ENCODE measurements around the gene PTPN1. TPM values are rescaled to one million over a fixed set of nuclear protein-coding genes. Genes with fewer than 3 reads are reported as not detected.

The PTPN1 gene
- total RNA-seq, result 16.4 TPM

DNA sequence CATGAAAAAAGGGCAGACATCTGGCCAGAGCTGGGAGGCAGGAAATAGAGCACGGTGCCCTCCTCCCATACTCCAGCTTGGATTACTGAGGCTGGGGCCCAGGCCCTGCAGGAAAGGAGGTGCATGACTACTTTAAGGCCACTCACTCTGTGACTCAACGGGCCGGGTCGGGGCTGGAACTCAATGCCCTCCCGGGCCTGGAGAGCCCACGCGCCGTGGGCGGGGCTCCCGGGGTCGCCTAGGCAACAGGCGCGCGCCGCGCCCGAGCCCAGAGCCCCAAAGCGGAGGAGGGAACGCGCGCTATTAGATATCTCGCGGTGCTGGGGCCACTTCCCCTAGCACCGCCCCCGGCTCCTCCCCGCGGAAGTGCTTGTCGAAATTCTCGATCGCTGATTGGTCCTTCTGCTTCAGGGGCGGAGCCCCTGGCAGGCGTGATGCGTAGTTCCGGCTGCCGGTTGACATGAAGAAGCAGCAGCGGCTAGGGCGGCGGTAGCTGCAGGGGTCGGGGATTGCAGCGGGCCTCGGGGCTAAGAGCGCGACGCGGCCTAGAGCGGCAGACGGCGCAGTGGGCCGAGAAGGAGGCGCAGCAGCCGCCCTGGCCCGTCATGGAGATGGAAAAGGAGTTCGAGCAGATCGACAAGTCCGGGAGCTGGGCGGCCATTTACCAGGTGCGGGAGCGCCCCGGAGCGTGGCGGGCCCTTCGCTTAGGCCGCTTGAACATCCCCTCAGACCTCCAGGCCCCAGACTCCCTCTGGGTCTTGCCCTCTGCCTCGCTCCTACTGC lies at the start of gene PTPN1:
Gene PTPN1 (plus strand): TSS at position 461 of the 783 bp plus-strand sequence. CDS start 145 bp downstream, at position 606.

Small RNA genes lying within 50 kb of the gene (small RNA-seq; reads per million reads assigned to genes)
- gene COX6CP2 (not detected), gene MIR1302-5 (not detected), gene MIR645 (not detected), gene RF00019 (not detected)

Other genes with a start within 250 kb of the PTPN1 start
- gene RIPOR3, start 181.2 kb downstream of the PTPN1 start, total RNA-seq, result 2.3 TPM
- 21.0 TPM for gene PARD6B, start 221.2 kb downstream of the PTPN1 start, total RNA-seq

Data from diencephalon (tissue), 1 donor.